OCI-LY1 (cell line): Measurements from ENCODE around the gene GLYATL1.

ENCODE experiments used
- CTCF ChIP-seq: fragments of 200-600 bp; sonication (generic), shearing (Covaris generic); IDR thresholded peaks from 2 replicates; pipeline ENCODE4 v1.5.1; 2017; ENCODE audit warnings: mild to moderate bottlenecking, antibody characterized with exemption, low read length, moderate library complexity, mixed read lengths
- EZH2 ChIP-seq: fragments of 200-600 bp; sonication (generic), shearing (Covaris generic); IDR thresholded peaks from 2 replicates; pipeline ENCODE4 v1.8.0; 2017; ENCODE audit warnings: borderline replicate concordance, mixed run types, mild to moderate bottlenecking, antibody characterized with exemption, low read length, moderate library complexity, mixed read lengths

GRCh38 chr11:58965246-58965985 is 26.1 kb downstream of the GLYATL1 start:
- TF ChIP-seq CTCF (no peak), EZH2 (no peak)
